Umbilical cord (tissue), 2 donors: ENCODE measurements around the gene GHRL. TPM values are rescaled to one million over a fixed set of nuclear protein-coding genes. Genes with fewer than 3 reads are reported as not detected.

Experiments used
- DNase-seq: peaks from one replicate; pipeline ENCODE4 v3.0.0-alpha.2; 2015; ENCODE audit warnings: low spot score
- total RNA-seq: library from RNA; depleted of rRNA; stranded (reverse); fragments of >200 nt; gene quantifications from one replicate; pipeline ENCODE4 v1.2.3, GENCODE V29; 2014; ENCODE audit warnings: low replicate concordance; ENCODE audit not compliant: insufficient read depth

Gene GHRL
- total RNA-seq, 1 donor from 2014 or later: not detected

DNA sequence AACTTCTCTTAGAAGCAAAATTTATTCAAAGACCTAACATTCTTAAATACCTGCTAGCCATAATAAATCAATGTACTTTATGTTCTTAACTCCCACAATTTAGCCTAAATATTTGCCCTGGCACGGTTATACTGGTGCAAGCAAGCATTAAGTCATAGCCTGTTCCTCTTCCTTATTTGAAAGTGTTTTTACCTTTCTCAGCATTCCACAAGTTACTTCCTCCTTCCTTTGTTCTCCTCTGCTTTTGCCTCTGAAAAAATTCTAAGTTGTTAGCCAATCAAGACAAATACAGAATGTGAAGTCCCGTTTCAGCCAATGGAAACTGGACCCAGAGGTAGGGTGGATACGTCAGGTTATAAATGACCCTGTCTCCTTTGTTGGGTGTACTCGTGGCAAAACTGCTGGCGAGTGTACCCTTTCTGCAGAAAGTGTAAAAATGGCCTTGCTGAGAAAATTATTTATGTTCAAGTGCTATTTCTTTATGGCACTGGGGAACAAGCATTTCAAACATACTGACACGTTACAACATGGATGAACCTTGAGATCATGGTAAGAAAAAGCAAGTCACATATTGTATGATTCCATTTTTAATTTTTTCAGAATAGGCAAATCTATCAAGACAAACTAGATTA, 47.5 kb downstream of the GHRL start:
- no peak for DNase-seq

DNA sequence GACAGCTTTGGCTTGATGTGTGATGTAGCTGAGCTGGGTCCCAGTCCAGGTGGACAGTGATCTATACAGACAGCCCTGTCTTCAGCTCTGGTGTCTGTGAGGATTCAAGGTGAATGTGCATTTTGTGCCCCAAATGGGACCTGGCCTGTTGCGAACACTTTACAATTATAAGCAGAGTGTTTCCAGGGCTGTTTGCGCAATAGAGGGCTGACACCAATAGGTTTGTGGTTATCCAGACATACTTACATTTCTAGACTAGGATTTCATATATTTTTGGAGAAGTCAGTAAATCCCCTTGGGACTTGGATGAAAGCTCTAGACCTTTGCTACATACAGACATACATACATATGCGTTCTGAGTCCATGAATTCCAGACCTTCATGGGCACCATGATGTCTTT, 48.7 kb downstream of the GHRL start:
- DNase-seq: no peak

DNA sequence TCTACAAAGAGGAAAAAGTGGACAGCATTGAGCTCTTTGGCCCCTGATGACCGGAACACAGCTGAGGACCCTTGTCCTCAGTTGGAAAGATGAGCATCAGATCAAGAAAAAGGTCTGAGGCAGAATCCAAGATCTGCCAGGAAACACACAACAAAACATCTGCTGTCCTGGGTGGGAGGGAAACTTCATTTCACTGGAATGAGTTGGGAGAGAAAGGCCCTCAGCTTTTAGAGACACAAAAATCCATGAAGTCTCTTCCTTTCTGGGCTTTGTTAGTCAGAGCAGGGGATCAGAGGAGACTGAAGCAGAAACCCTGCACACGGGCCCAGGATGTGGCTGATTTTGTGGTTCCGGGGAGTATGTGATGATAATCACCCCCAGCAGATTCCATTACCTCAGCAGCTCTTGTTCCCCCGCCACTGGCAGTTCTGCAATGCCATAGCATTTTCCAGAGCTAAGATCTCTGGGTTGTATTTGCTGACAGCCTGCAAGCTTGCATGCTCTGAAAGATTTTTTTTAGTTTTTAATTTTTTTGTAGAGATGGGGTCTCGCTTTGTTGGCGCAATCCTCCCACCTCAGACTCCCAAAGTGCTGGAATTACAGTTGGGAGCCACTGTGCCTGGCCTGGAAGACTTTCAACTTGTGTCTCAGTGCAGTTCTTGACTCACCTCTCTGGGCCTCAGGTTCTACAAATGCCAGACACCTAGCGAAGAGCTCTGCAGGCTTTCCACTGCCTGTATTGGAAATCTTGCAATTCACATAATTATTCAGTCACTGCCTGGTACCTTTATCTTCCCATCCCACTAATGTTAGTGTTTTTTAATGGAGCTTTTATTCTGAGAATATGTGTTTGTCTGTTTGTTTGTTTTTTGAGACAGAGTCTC, 50.3 kb downstream of the GHRL start:
- peak; percentile 63 for DNase-seq

- no peak for DNase-seq
Observed at GRCh38 chr3:10240799-10241198, 51.9 kb downstream of the GHRL start.

DNA sequence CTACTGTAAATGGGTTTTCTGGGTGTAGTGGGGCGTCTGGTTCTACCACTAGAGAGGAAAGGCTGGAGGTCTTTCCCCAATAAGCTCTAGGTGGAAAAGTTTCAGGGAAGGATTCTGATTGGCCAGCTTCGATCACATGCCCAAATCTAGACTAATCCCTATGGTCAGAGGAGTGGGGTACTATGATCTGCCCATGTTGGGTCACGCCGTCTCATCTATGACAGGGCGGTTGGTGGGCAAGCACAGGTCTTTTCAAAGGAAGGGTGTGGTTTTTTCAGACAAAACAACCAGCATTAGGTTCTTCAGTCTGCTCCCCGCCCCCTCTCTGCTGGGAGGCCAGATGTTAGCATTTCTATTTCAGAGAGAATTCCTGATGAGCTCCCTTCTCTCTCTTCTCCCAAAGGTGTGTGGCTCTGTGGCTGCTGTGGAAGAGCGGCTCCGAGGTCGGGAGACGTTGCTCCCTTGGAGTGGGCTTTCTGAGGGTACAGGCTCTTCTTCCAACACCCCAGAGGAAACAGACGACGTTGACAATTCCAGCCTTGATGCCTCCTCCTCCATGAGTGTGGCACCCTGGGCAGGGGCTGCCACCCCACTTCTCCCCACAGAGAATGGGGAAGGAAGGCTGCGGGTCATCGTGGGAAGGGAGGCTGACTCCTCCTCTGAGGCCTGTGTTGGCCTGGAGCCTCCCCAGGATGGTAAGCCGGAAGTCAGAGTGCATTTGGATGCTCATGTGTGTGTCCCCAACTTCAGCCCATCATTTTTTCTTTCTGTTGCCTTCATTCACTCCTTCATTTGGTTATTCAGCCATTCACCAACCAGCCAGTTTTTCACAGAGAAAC, 54.2 kb downstream of the GHRL start:
- DNase-seq: no peak

Other genes with a start within 250 kb of the GHRL start
- gene FANCD2OS, start 184.7 kb downstream of the GHRL start, total RNA-seq: 1.7 TPM
- 115 TPM for gene BRK1, start 177.3 kb downstream of the GHRL start, total RNA-seq
- 58.5 TPM for gene VHL, start 151.2 kb downstream of the GHRL start, total RNA-seq
- 2.9 TPM for gene IRAK2, start 128.0 kb downstream of the GHRL start, total RNA-seq
- 12.5 TPM for gene TATDN2, start 44.5 kb downstream of the GHRL start, total RNA-seq
- gene SEC13, start 28.2 kb upstream of the GHRL start, total RNA-seq: 152 TPM
- 1.4 TPM for gene ATP2B2, start 212.6 kb upstream of the GHRL start, total RNA-seq